ENCODE data around the gene ZFHX3. TPM values are rescaled to one million over a fixed set of nuclear protein-coding genes. Genes with fewer than 3 reads are reported as not detected.

ZFHX3 gene
- total and polyA plus RNA-seq, 2 donors (not counting 3 experiments of a cell fraction or from before 2014, with no cell fraction given), result 3.7 to 18.8 TPM

- Histone ChIP-seq H3K4me2 (ENCODE audit: insufficient read depth, low read length) (peak overlapping the region; percentile 10), H4K20me1 (replicated peaks; ENCODE audit: control insufficient read depth, extremely low read depth, insufficient read depth, low read length) (no peaks in the 10 kb centered on the region), H3K9ac (replicated peaks; ENCODE audit: extremely low read depth, insufficient read depth, low read length) (peak overlapping the region; percentile 0), H3K27ac (ENCODE audit: insufficient read depth, low read depth, low read length) (no peak overlapping the region), H2AFZ (ENCODE audit: low read depth, low read length) (no peak overlapping the region), H3K79me2 (ENCODE audit: control insufficient read depth, insufficient read depth, low read length) (peaks cover 32% of the 10 kb centered on the region), H3K4me3 (replicated peaks in 1 of 3; ENCODE audit: insufficient read depth in 1 of 3, low read depth in 1 of 3, low read length in 3 of 3) (no peak overlapping the region), H3K4me1 (ENCODE audit: control insufficient read depth, extremely low read depth, insufficient read depth, low read length) (peaks cover 12% of the 10 kb centered on the region), H3K27me3 (ENCODE audit: control insufficient read depth in 2 of 2, insufficient read depth in 2 of 2, low read length in 2 of 2) (no peaks in the 10 kb centered on the region), H3K9me3 (replicated peaks; ENCODE audit: control insufficient read depth, insufficient read depth, low read length) (no peaks in the 10 kb centered on the region), H3K36me3 (ENCODE audit: control insufficient read depth in 2 of 2, extremely low read depth in 1 of 2, insufficient read depth in 2 of 2, low read length in 2 of 2) (no peaks in the 10 kb centered on the region), H3K9me1 (replicated peaks; ENCODE audit: control insufficient read depth, extremely low read depth, insufficient read depth, low read length) (no peaks in the 10 kb centered on the region)
- dilution Hi-C loops (cut with MboI; ENCODE audit: extremely low pct_ligation_motif_present, low sequenced_read_pairs), result no loop called here
- POLR2A ChIA-PET, result interaction anchor here (0.6 kb wide), 2 partner anchors 142 to 1447 kb away, joined by 3 read pairs; no protein-coding TSS in a partner anchor
- no peak for FAIRE-seq
- CTCF ChIA-PET, result interaction anchor here (1.4 kb wide), 1 partner anchor 38 kb away, joined by 4 read pairs; no protein-coding TSS in a partner anchor
- BruUV-seq (replicated peaks), result no TSS peak
- TF ChIP-seq GATA2 (IDR thresholded peaks at IDR 0.05; ENCODE audit: insufficient read depth, insufficient read length, low read depth, low read length), result no peak
- TF ChIP-seq, protein P1, sequence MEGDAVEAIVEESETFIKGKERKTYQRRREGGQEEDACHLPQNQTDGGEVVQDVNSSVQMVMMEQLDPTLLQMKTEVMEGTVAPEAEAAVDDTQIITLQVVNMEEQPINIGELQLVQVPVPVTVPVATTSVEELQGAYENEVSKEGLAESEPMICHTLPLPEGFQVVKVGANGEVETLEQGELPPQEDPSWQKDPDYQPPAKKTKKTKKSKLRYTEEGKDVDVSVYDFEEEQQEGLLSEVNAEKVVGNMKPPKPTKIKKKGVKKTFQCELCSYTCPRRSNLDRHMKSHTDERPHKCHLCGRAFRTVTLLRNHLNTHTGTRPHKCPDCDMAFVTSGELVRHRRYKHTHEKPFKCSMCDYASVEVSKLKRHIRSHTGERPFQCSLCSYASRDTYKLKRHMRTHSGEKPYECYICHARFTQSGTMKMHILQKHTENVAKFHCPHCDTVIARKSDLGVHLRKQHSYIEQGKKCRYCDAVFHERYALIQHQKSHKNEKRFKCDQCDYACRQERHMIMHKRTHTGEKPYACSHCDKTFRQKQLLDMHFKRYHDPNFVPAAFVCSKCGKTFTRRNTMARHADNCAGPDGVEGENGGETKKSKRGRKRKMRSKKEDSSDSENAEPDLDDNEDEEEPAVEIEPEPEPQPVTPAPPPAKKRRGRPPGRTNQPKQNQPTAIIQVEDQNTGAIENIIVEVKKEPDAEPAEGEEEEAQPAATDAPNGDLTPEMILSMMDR (IDR thresholded peaks at IDR 0.05; ENCODE audit: extremely low read depth in 1 of 2, insufficient read depth in 1 of 2, low read depth in 1 of 2, low read length in 2 of 2), result no peak
- TF ChIP-seq EZH2 (IDR thresholded peaks at IDR 0.05; ENCODE audit: borderline replicate concordance, low read depth, low read length, severe bottlenecking), result no peak
- no peak for TF ChIP-seq POLR2AphosphoS5 (IDR thresholded peaks at IDR 0.05; ENCODE audit: insufficient read depth, low read depth, low read length)
- no peak for TF ChIP-seq FOS (IDR thresholded peaks at IDR 0.05; ENCODE audit: borderline replicate concordance, insufficient read depth, low read length)
- TF ChIP-seq MYC (IDR thresholded peaks at IDR 0.05; ENCODE audit: low read depth, low read length), result no peak
- TF ChIP-seq JUN (IDR thresholded peaks at IDR 0.05; ENCODE audit: borderline replicate concordance, insufficient read depth, insufficient read length, low read depth), result no peak
- no peak for TF ChIP-seq POLR2A (IDR thresholded peaks at IDR 0.05; ENCODE audit: low read depth, low read length)
- TF ChIP-seq MAX (IDR thresholded peaks at IDR 0.05; ENCODE audit: insufficient read depth, insufficient read length), result no peak
- no peak for DNase-seq (ENCODE audit: low read depth, low spot score)
- intact Hi-C loops (cut with micrococcal nuclease), result no loop called here
These were observed 57.4 kb downstream of the ZFHX3 start for GRCh38 chr16:72990571-72990970.

All from endothelial cell of umbilical vein (primary cell).